ENCODE data around the gene GRHL3.

DNA sequence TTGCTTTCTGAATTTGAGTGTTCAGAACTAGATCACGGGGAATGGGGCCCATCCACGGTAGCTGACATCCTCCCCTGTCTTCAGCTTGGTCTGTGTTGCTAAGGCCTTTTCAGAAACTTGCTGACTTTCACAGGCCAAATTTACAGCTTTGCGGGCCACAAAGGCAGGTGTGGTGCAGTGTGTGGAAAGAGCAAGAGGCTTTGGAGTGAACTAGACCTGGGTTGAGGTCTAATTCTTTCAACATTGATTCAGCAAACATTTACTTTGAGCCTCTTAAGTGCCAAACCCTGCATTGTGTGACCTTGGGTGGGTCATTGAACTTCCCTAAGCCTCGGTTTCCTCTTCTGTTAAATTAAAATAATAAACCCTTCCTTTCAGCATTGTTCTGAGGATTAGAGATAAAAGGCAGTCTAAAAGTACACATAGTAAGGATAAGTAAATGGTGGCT, 70.1 kb downstream of the GRHL3 start:
- TF ChIP-seq CTCF (IDR thresholded peaks at IDR 0.05; ENCODE audit: extremely low read depth in 1 of 2, insufficient read depth in 1 of 2, low read depth in 1 of 2, low read length in 2 of 2) (no peak), EZH2 (IDR thresholded peaks at IDR 0.05; ENCODE audit: borderline replicate concordance, low read depth, low read length, severe bottlenecking) (no peak), JUN (IDR thresholded peaks at IDR 0.05; ENCODE audit: borderline replicate concordance, insufficient read depth, insufficient read length, low read depth) (no peak), POLR2A (IDR thresholded peaks at IDR 0.05; ENCODE audit: low read depth, low read length) (no peak), POLR2AphosphoS5 (IDR thresholded peaks at IDR 0.05; ENCODE audit: insufficient read depth, low read depth, low read length) (no peak), GATA2 (IDR thresholded peaks at IDR 0.05; ENCODE audit: insufficient read depth, insufficient read length, low read depth, low read length) (no peak), MYC (IDR thresholded peaks at IDR 0.05; ENCODE audit: low read depth, low read length) (no peak), FOS (IDR thresholded peaks at IDR 0.05; ENCODE audit: borderline replicate concordance, insufficient read depth, low read length) (no peak)
- TF ChIP-seq, protein P1, sequence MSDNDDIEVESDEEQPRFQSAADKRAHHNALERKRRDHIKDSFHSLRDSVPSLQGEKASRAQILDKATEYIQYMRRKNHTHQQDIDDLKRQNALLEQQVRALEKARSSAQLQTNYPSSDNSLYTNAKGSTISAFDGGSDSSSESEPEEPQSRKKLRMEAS (IDR thresholded peaks at IDR 0.05; ENCODE audit: insufficient read depth, insufficient read length) = no peak
